ENCODE measurements around the gene SPARCL1.

GRCh38 chr4:87478732-87479250 is 50.4 kb downstream of the SPARCL1 start:
- TF ChIP-seq CTCF (IDR thresholded peaks at IDR 0.05) (no peak), SMC3 (IDR thresholded peaks at IDR 0.05; ENCODE audit: low read depth, low read length) (no peak), RAD21 (IDR thresholded peaks at IDR 0.05; ENCODE audit: low read length) (no peak), USF1 (IDR thresholded peaks at IDR 0.05; ENCODE audit: borderline replicate concordance, low read depth) (no peak), IRF3 (IDR thresholded peaks at IDR 0.05; ENCODE audit: low read depth, low read length) (no peak), REST (IDR thresholded peaks at IDR 0.05; ENCODE audit: low read depth, low read length) (no peak), TEAD4 (IDR thresholded peaks at IDR 0.05; ENCODE audit: borderline replicate concordance, insufficient read depth) (no peak), TAF1 (IDR thresholded peaks at IDR 0.05; ENCODE audit: borderline replicate concordance, low read depth, low read length) (no peak), GABPA (IDR thresholded peaks at IDR 0.05; ENCODE audit: low read depth) (no peak)
